ENCODE results near the gene MRGPRG. TPM values are rescaled to one million over a fixed set of nuclear protein-coding genes. Genes with fewer than 3 reads are reported as not detected.

The MRGPRG gene
- total and polyA plus RNA-seq, 2 of the 8 experiments (the other 6 are each of a cell fraction or from before 2014, with no cell fraction given) = not detected

GRCh38 chr11:3201677-3202181, 16.9 kb downstream of the MRGPRG start:
- Histone ChIP-seq H3K23me2 (ENCODE audit: low read depth, low read length) (peaks cover 15% of the 10 kb centered on the region), H3K9ac (replicated peaks in 1 of 4; ENCODE audit: extremely low read depth in 1 of 4, low read depth in 3 of 4, low read length in 3 of 4) (no peak overlapping the region), H3K79me2 (ENCODE audit: control insufficient read depth in 1 of 2, insufficient read depth in 2 of 2, low read length in 2 of 2) (no peaks in the 10 kb centered on the region), H4K8ac (ENCODE audit: extremely low read depth, insufficient read depth, low read length) (no peak overlapping the region), H3K9me3 (ENCODE audit: insufficient read depth in 2 of 2, low read depth in 1 of 2, low read length in 1 of 2) (no peaks in the 10 kb centered on the region), H2BK12ac (ENCODE audit: low read depth, low read length) (no peak overlapping the region; the same call in 1 of the 2 replicates), H3K27me3 (replicated peaks in 1 of 4; ENCODE audit: control insufficient read depth in 3 of 4, extremely low read depth in 1 of 4, insufficient read depth in 3 of 4, low read length in 3 of 4) (peaks cover 10 to 42% (median 30%) of the 10 kb centered on the region in 4 experiments), H3K23ac (ENCODE audit: insufficient read length) (no peak overlapping the region), H2BK15ac (ENCODE audit: low read length) (no peak overlapping the region; the same call in 1 of the 2 replicates), H3K4me1 (replicated peaks in 1 of 4; ENCODE audit: control insufficient read depth in 3 of 4, insufficient read depth in 4 of 4, low read length in 3 of 4) (peaks cover 0 to 4% (median 1%) of the 10 kb centered on the region in 4 experiments; a peak in 6 of 7 replicates), H4K91ac (replicated peaks; ENCODE audit: insufficient read length, low read length) (no peak overlapping the region), H3K56ac (replicated peaks; ENCODE audit: insufficient read length, low read depth, low read length) (no peak overlapping the region), H3K27ac (ENCODE audit: low read depth, low read length) (no peak overlapping the region), H2BK20ac (ENCODE audit: low read length) (no peak overlapping the region), H3K14ac (ENCODE audit: insufficient read length) (no peak overlapping the region), H3K36me3 (ENCODE audit: control insufficient read depth in 2 of 4, insufficient read depth in 4 of 4, low read length in 3 of 4) (no peaks in the 10 kb centered on the region), H3K18ac (ENCODE audit: extremely low read depth, low read length) (no peak overlapping the region; the same call in 1 of the 2 replicates), H3K4me2 (ENCODE audit: insufficient read depth in 1 of 2, low read depth in 2 of 2, low read length in 2 of 2) (no peak overlapping the region; a peak in 1 of 4 replicates), H4K5ac (ENCODE audit: insufficient read length, low read depth, low read length) (no peak overlapping the region), H3K4me3 (ENCODE audit: extremely low read depth in 1 of 4, insufficient read depth in 2 of 4, low read depth in 3 of 4, low read length in 4 of 4) (no peak overlapping the region), H3K4ac (replicated peaks; ENCODE audit: insufficient read length, low read depth, low read length) (no peak overlapping the region), H2BK120ac (replicated peaks; ENCODE audit: low read depth, low read length) (no peak overlapping the region), H2BK5ac (ENCODE audit: low read depth, low read length) (no peak overlapping the region), H4K20me1 (replicated peaks in 1 of 2; ENCODE audit: control insufficient read depth in 1 of 2, insufficient read depth in 2 of 2, low read length in 2 of 2) (peaks cover 0 to 6% of the 10 kb centered on the region in 2 experiments), H2AK5ac (ENCODE audit: low read depth, low read length) (peak overlapping the region; percentile 24; the same call in 1 of the 2 replicates), H3K79me1 (ENCODE audit: low read depth, low read length) (peaks cover 2% of the 10 kb centered on the region; the same call in 1 of the 2 replicates), H2AFZ (ENCODE audit: low read length) (no peak overlapping the region)
- CTCF ChIA-PET (ENCODE audit: partially characterized antibody) = interaction anchor here (1.0 to 12.0 kb wide), 10 partner anchors 9 to 92 kb away, joined by 3 to 99 read pairs (median 6); no protein-coding TSS in a partner anchor
- 85% methylated on average over 17 of the region's 17 CpGs; no CpG with 5 or more reads in 1 of the 2 experiments for WGBS, 2 experiments (ENCODE audit: extremely low coverage in 1 of 2, insufficient coverage in 1 of 2, insufficient read length in 1 of 2, insufficient replicate concordance in 2 of 2, low coverage in 1 of 2, low lambda C conversion rate in 2 of 2, missing lambda C conversion rate in 1 of 2)
- POLR2A ChIA-PET (ENCODE audit: partially characterized antibody) = interaction anchor here (1.4 kb wide), 1 partner anchor 12 kb away, joined by 3 read pairs; no protein-coding TSS in a partner anchor
- FAIRE-seq = no peak
- no peak for DNase-seq (ENCODE audit: low read depth in 1 of 2, low spot score in 2 of 2)
- TF ChIP-seq SIX5 (IDR thresholded peaks at IDR 0.05; ENCODE audit: low read depth, low read length) = no peak
- TF ChIP-seq SP4 (IDR thresholded peaks at IDR 0.05; ENCODE audit: low read length) = no peak
- no peak for TF ChIP-seq ZNF274 (IDR thresholded peaks at IDR 0.05; ENCODE audit: borderline replicate concordance, extremely low read depth, low read length)
- no peak for TF ChIP-seq TCF12 (IDR thresholded peaks at IDR 0.05; ENCODE audit: low read depth, low read length)
